Measurements from ENCODE around the gene SLC25A42.
"Not testable (repeated sequence)": the region's sequence is repeated elsewhere in the genome, so short reads cannot be mapped to it uniquely, and the experiment has no call there.

Gene SLC25A42

GRCh38 chr19:19120308-19121231 lies 56.8 kb downstream of the SLC25A42 start:
- H3K4me1 ChIP-seq (ENCODE audit: control insufficient read depth, insufficient read depth, low read length, poor library complexity, severe bottlenecking): no peaks in the 10 kb centered on the region
- no peak overlapping the region for H3K27ac ChIP-seq (ENCODE audit: low read depth, low read length, severe bottlenecking)

GRCh38 chr19:19121371-19121770 lies 57.6 kb downstream of the SLC25A42 start:
- WGBS, 2 experiments (ENCODE audit: insufficient coverage in 2 of 2): 90 to 94% methylated on average over 4 to 9 of the region's 10 CpGs
- Histone ChIP-seq H3K27ac (ENCODE audit: low read depth, low read length, severe bottlenecking) (no peak overlapping the region), H3K4me3 (ENCODE audit: extremely low read depth, insufficient read depth, low read length, poor library complexity, severe bottlenecking) (no peak overlapping the region), H3K9me3 (ENCODE audit: control insufficient read depth, low read length) (peaks cover 12% of the 10 kb centered on the region), H3K4me1 (ENCODE audit: control insufficient read depth, insufficient read depth, low read length, poor library complexity, severe bottlenecking) (no peaks in the 10 kb centered on the region), H3K36me3 (ENCODE audit: control insufficient read depth, insufficient read depth, low read length) (peaks cover 30% of the 10 kb centered on the region)

More at GRCh38 chr19:19120308-19121231, 56.8 kb downstream of the SLC25A42 start:
- peaks cover 30% of the 10 kb centered on the region for H3K36me3 ChIP-seq (ENCODE audit: control insufficient read depth, insufficient read depth, low read length)
- WGBS, 2 experiments (ENCODE audit: insufficient coverage in 2 of 2): 76 to 84% methylated on average over 23 to 24 of the region's 39 CpGs
- H3K4me3 ChIP-seq (ENCODE audit: extremely low read depth, insufficient read depth, low read length, poor library complexity, severe bottlenecking): no peak overlapping the region
- peaks cover 12% of the 10 kb centered on the region for H3K9me3 ChIP-seq (ENCODE audit: control insufficient read depth, low read length)

- peaks cover 12% of the 10 kb centered on the region for H3K9me3 ChIP-seq (ENCODE audit: control insufficient read depth, low read length)
- H3K4me1 ChIP-seq (ENCODE audit: control insufficient read depth, insufficient read depth, low read length, poor library complexity, severe bottlenecking): no peaks in the 10 kb centered on the region
- no peak overlapping the region for H3K4me3 ChIP-seq (ENCODE audit: extremely low read depth, insufficient read depth, low read length, poor library complexity, severe bottlenecking)
- no peak overlapping the region for H3K27ac ChIP-seq (ENCODE audit: low read depth, low read length, severe bottlenecking)
- H3K36me3 ChIP-seq (ENCODE audit: control insufficient read depth, insufficient read depth, low read length): peaks cover 30% of the 10 kb centered on the region
- WGBS, 2 experiments (ENCODE audit: insufficient coverage in 2 of 2): 100% methylated on average over 1 of the region's 1 CpG; no CpG with 5 or more reads in 1 of the 2 experiments
Observed at GRCh38 chr19:19122902-19123301, 59.1 kb downstream of the SLC25A42 start.

- Histone ChIP-seq H3K9me3 (ENCODE audit: control insufficient read depth, low read length) (peaks cover 12% of the 10 kb centered on the region), H3K4me3 (ENCODE audit: extremely low read depth, insufficient read depth, low read length, poor library complexity, severe bottlenecking) (no peak overlapping the region), H3K4me1 (ENCODE audit: control insufficient read depth, insufficient read depth, low read length, poor library complexity, severe bottlenecking) (no peaks in the 10 kb centered on the region), H3K36me3 (ENCODE audit: control insufficient read depth, insufficient read depth, low read length) (peaks cover 29% of the 10 kb centered on the region), H3K27ac (ENCODE audit: low read depth, low read length, severe bottlenecking) (no peak overlapping the region)
Observed at GRCh38 chr19:19123386-19123785, 59.6 kb downstream of the SLC25A42 start.

GRCh38 chr19:19126102-19126501 lies 62.3 kb downstream of the SLC25A42 start:
- Histone ChIP-seq H3K9me3 (ENCODE audit: control insufficient read depth, low read length) (peaks cover 12% of the 10 kb centered on the region), H3K36me3 (ENCODE audit: control insufficient read depth, insufficient read depth, low read length) (peaks cover 18% of the 10 kb centered on the region), H3K27ac (ENCODE audit: low read depth, low read length, severe bottlenecking) (no peak overlapping the region), H3K4me3 (ENCODE audit: extremely low read depth, insufficient read depth, low read length, poor library complexity, severe bottlenecking) (no peak overlapping the region), H3K4me1 (ENCODE audit: control insufficient read depth, insufficient read depth, low read length, poor library complexity, severe bottlenecking) (no peaks in the 10 kb centered on the region)
- whole genome bisulfite sequencing, 2 experiments (ENCODE audit: insufficient coverage in 2 of 2): 88 to 100% methylated on average over 3 of the region's 6 CpGs

GRCh38 chr19:19131989-19132388 lies 68.2 kb downstream of the SLC25A42 start:
- 86 to 100% methylated on average over 2 to 3 of the region's 3 CpGs for WGBS, 2 experiments (ENCODE audit: insufficient coverage in 2 of 2)
- Histone ChIP-seq H3K4me1 (ENCODE audit: control insufficient read depth, insufficient read depth, low read length, poor library complexity, severe bottlenecking) (peaks cover 4% of the 10 kb centered on the region), H3K27ac (ENCODE audit: low read depth, low read length, severe bottlenecking) (no peak overlapping the region), H3K9me3 (ENCODE audit: control insufficient read depth, low read length) (peaks cover 13% of the 10 kb centered on the region), H3K36me3 (ENCODE audit: control insufficient read depth, insufficient read depth, low read length) (peaks cover 13% of the 10 kb centered on the region), H3K4me3 (ENCODE audit: extremely low read depth, insufficient read depth, low read length, poor library complexity, severe bottlenecking) (no peak overlapping the region)

GRCh38 chr19:19132912-19133311 lies 69.1 kb downstream of the SLC25A42 start:
- Histone ChIP-seq H3K9me3 (ENCODE audit: control insufficient read depth, low read length) (peaks cover 13% of the 10 kb centered on the region), H3K27ac (ENCODE audit: low read depth, low read length, severe bottlenecking) (no peak overlapping the region), H3K4me3 (ENCODE audit: extremely low read depth, insufficient read depth, low read length, poor library complexity, severe bottlenecking) (no peak overlapping the region), H3K36me3 (ENCODE audit: control insufficient read depth, insufficient read depth, low read length) (peaks cover 13% of the 10 kb centered on the region), H3K4me1 (ENCODE audit: control insufficient read depth, insufficient read depth, low read length, poor library complexity, severe bottlenecking) (peaks cover 4% of the 10 kb centered on the region)
- 97 to 99% methylated on average over 10 to 12 of the region's 12 CpGs for WGBS, 2 experiments (ENCODE audit: insufficient coverage in 2 of 2)

- no peak overlapping the region for H3K4me3 ChIP-seq (ENCODE audit: extremely low read depth, insufficient read depth, low read length, poor library complexity, severe bottlenecking)
- WGBS, 2 experiments (ENCODE audit: insufficient coverage in 2 of 2): 100% methylated on average over 2 to 4 of the region's 6 CpGs
- no peak overlapping the region for H3K27ac ChIP-seq (ENCODE audit: low read depth, low read length, severe bottlenecking)
- peaks cover 4% of the 10 kb centered on the region for H3K4me1 ChIP-seq (ENCODE audit: control insufficient read depth, insufficient read depth, low read length, poor library complexity, severe bottlenecking)
- H3K9me3 ChIP-seq (ENCODE audit: control insufficient read depth, low read length): peaks cover 13% of the 10 kb centered on the region
- H3K36me3 ChIP-seq (ENCODE audit: control insufficient read depth, insufficient read depth, low read length): peaks cover 13% of the 10 kb centered on the region
Observed at GRCh38 chr19:19133985-19134384, 70.2 kb downstream of the SLC25A42 start.

GRCh38 chr19:19134687-19135158 lies 70.9 kb downstream of the SLC25A42 start:
- Histone ChIP-seq H3K36me3 (ENCODE audit: control insufficient read depth, insufficient read depth, low read length) (peaks cover 10% of the 10 kb centered on the region), H3K4me3 (ENCODE audit: extremely low read depth, insufficient read depth, low read length, poor library complexity, severe bottlenecking) (no peak overlapping the region), H3K27ac (ENCODE audit: low read depth, low read length, severe bottlenecking) (no peak overlapping the region), H3K4me1 (ENCODE audit: control insufficient read depth, insufficient read depth, low read length, poor library complexity, severe bottlenecking) (peaks cover 4% of the 10 kb centered on the region), H3K9me3 (ENCODE audit: control insufficient read depth, low read length) (peaks cover 13% of the 10 kb centered on the region)
- 22 to 26% methylated on average over 9 of the region's 21 CpGs for WGBS, 2 experiments (ENCODE audit: insufficient coverage in 2 of 2)

- not testable (repeated sequence) for H3K4me3 ChIP-seq (ENCODE audit: extremely low read depth, insufficient read depth, low read length, poor library complexity, severe bottlenecking); H3K27ac ChIP-seq (ENCODE audit: low read depth, low read length, severe bottlenecking); H3K4me1 ChIP-seq (ENCODE audit: control insufficient read depth, insufficient read depth, low read length, poor library complexity, severe bottlenecking); H3K36me3 ChIP-seq (ENCODE audit: control insufficient read depth, insufficient read depth, low read length)
- H3K9me3 ChIP-seq (ENCODE audit: control insufficient read depth, low read length): peaks cover 13% of the 10 kb centered on the region
- 83 to 93% methylated on average over 3 to 5 of the region's 6 CpGs for WGBS, 2 experiments (ENCODE audit: insufficient coverage in 2 of 2)
Observed at GRCh38 chr19:19135713-19136112, 71.9 kb downstream of the SLC25A42 start.

- peaks cover under 1% of the 10 kb centered on the region for H3K36me3 ChIP-seq (ENCODE audit: control insufficient read depth, insufficient read depth, low read length)
- H3K27ac ChIP-seq (ENCODE audit: low read depth, low read length, severe bottlenecking): no peak overlapping the region
- WGBS, 2 experiments (ENCODE audit: insufficient coverage in 2 of 2): 33 to 34% methylated on average over 22 to 25 of the region's 25 CpGs
- peak overlapping the region; percentile 84 for H3K4me3 ChIP-seq (ENCODE audit: extremely low read depth, insufficient read depth, low read length, poor library complexity, severe bottlenecking)
- H3K4me1 ChIP-seq (ENCODE audit: control insufficient read depth, insufficient read depth, low read length, poor library complexity, severe bottlenecking): peaks cover 4% of the 10 kb centered on the region
- peaks cover 4% of the 10 kb centered on the region for H3K9me3 ChIP-seq (ENCODE audit: control insufficient read depth, low read length)
Observed at GRCh38 chr19:19137556-19138108, 73.8 kb downstream of the SLC25A42 start.
